ENCODE measurements around the gene MCC.

DNA sequence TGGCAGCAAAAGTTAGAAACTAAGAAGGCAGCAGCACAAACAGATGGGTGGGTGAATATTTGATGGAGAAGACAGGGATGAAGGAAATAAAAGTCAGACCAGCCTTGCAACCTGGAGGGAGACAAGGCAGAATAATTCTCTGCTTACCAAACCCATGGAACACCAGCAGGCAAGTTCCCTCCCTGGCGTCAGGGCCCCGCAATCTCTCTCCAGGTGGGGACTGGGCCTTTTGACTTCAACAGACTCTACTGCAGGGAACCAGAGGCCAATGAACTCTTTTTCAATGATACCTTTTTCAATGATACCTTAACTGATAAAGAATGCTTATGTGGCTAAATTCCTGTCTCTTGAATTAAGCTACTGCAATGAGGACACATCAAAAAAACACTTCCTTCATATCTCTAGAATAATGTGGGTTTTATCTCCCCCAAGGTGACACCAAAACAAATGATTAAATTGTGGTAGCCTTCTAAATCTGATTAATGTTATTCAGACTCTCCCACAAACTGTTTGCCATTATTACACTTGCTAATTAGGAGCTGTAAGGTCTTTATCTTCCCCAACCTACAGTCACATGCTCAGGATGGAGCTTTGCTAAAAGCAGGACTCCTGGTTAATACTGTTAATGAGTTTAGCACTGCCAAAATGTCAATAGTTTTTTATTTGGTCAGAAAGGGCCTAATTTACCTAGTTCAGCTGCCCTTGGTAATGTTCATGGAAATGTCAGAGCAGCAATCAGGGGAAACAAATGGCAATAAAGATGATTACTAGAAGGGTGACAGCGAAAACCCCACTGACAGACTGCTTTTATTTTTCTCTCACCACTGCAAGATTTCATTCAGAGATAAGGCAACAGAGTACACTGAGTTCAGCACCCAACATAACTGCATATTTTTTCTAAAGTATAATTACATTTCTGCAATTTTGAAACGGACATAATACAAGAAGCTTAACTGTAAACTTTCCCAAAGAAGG, 218.9 kb downstream of the MCC start:
- TF ChIP-seq, protein P1, sequence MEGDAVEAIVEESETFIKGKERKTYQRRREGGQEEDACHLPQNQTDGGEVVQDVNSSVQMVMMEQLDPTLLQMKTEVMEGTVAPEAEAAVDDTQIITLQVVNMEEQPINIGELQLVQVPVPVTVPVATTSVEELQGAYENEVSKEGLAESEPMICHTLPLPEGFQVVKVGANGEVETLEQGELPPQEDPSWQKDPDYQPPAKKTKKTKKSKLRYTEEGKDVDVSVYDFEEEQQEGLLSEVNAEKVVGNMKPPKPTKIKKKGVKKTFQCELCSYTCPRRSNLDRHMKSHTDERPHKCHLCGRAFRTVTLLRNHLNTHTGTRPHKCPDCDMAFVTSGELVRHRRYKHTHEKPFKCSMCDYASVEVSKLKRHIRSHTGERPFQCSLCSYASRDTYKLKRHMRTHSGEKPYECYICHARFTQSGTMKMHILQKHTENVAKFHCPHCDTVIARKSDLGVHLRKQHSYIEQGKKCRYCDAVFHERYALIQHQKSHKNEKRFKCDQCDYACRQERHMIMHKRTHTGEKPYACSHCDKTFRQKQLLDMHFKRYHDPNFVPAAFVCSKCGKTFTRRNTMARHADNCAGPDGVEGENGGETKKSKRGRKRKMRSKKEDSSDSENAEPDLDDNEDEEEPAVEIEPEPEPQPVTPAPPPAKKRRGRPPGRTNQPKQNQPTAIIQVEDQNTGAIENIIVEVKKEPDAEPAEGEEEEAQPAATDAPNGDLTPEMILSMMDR (conservative IDR thresholded peaks at IDR 0.05; ENCODE audit: low read depth, low read length): no peak
- TF ChIP-seq EZH2 (IDR thresholded peaks at IDR 0.05; ENCODE audit: low read length, unreplicated experiment): no peak

Data from PC-3 (cell line).